NT2/D1 (cell line): ENCODE results near the gene PCBP2.
"Not testable (repeated sequence)": the region's sequence is repeated elsewhere in the genome, so short reads cannot be mapped to it uniquely, and the experiment has no call there.

Experiments used
- DNase-seq: peaks from one replicate; pipeline ENCODE4 v3.0.0-alpha.2; 2011; ENCODE audit warnings: low read depth, low spot score
- H3K27me3 ChIP-seq: 2 replicates; pipeline ENCODE4 v1.6.0; 2011; ENCODE audit warnings: mild to moderate bottlenecking; ENCODE audit not compliant: insufficient read length, insufficient read depth
- H3K36me3 ChIP-seq: 2 replicates; pipeline ENCODE4 v1.6.1; 2011; ENCODE audit warnings: mild to moderate bottlenecking, low read length, mixed read lengths; ENCODE audit not compliant: insufficient read depth, insufficient read length
- H3K4me1 ChIP-seq: 2 replicates; pipeline ENCODE4 v1.5.1; 2011; ENCODE audit not compliant: insufficient read depth, insufficient read length
- H3K4me3 ChIP-seq: 2 replicates; pipeline ENCODE4 v1.5.1; 2011; ENCODE audit warnings: low read depth; ENCODE audit not compliant: insufficient read length
- H3K9ac ChIP-seq: 2 replicates; pipeline ENCODE4 v1.6.0; 2011; ENCODE audit warnings: low read depth; ENCODE audit not compliant: insufficient read length
- H3K9me3 ChIP-seq: 2 replicates; pipeline ENCODE4 v1.5.1; 2011; ENCODE audit warnings: mild to moderate bottlenecking, low read length; ENCODE audit not compliant: insufficient read depth
- SUZ12 ChIP-seq: IDR thresholded peaks from 2 replicates; pipeline ENCODE4 v1.6.1; 2011; ENCODE audit not compliant: insufficient read length, insufficient read depth; ENCODE audit errors: extremely low read depth
- YY1 ChIP-seq: IDR thresholded peaks from 2 replicates; pipeline ENCODE4 v1.6.1; 2011; ENCODE audit not compliant: insufficient read length, insufficient read depth
- ZNF274 ChIP-seq: IDR thresholded peaks from 2 replicates; pipeline ENCODE4 v1.6.1; 2011; ENCODE audit warnings: mild to moderate bottlenecking, low read depth, low read length

The PCBP2 gene

GRCh38 chr12:53478865-53479264 lies 27.0 kb downstream of the PCBP2 start:
- H3K36me3 ChIP-seq = peaks cover 95% of the 10 kb centered on the region
- no peak overlapping the region for H3K9ac ChIP-seq
- H3K9me3 ChIP-seq = no peaks in the 10 kb centered on the region
- no peaks in the 10 kb centered on the region for H3K27me3 ChIP-seq
- H3K4me1 ChIP-seq = peaks cover 3% of the 10 kb centered on the region
- no peak for DNase-seq
- no peak overlapping the region for H3K4me3 ChIP-seq
- no peak for TF ChIP-seq ZNF274
- no peak for TF ChIP-seq YY1
- no peak for TF ChIP-seq SUZ12

- H3K4me1 ChIP-seq = peaks cover 3% of the 10 kb centered on the region
- H3K9ac ChIP-seq = no peak overlapping the region
- no peaks in the 10 kb centered on the region for H3K27me3 ChIP-seq
- no peak for DNase-seq
- TF ChIP-seq ZNF274 (no peak), YY1 (no peak), SUZ12 (no peak)
- H3K36me3 ChIP-seq = peaks cover 94% of the 10 kb centered on the region
- H3K4me3 ChIP-seq = no peak overlapping the region
- no peaks in the 10 kb centered on the region for H3K9me3 ChIP-seq
These were observed 27.4 kb downstream of the PCBP2 start for GRCh38 chr12:53479331-53479730.

GRCh38 chr12:53480491-53481442 lies 28.9 kb downstream of the PCBP2 start:
- peaks cover 91% of the 10 kb centered on the region for H3K36me3 ChIP-seq
- no peak for DNase-seq
- peaks cover 3% of the 10 kb centered on the region for H3K4me1 ChIP-seq
- H3K4me3 ChIP-seq = no peak overlapping the region
- no peaks in the 10 kb centered on the region for H3K9me3 ChIP-seq
- TF ChIP-seq YY1 = no peak
- H3K27me3 ChIP-seq = no peaks in the 10 kb centered on the region
- no peak overlapping the region for H3K9ac ChIP-seq

GRCh38 chr12:53481458-53481857 lies 29.6 kb downstream of the PCBP2 start:
- H3K36me3 ChIP-seq = peaks cover 91% of the 10 kb centered on the region

GRCh38 chr12:53481939-53482586 lies 30.2 kb downstream of the PCBP2 start:
- Histone ChIP-seq H3K4me1 (peaks cover 3% of the 10 kb centered on the region), H3K9ac (no peak overlapping the region), H3K4me3 (no peak overlapping the region), H3K36me3 (peaks cover 91% of the 10 kb centered on the region), H3K27me3 (no peaks in the 10 kb centered on the region), H3K9me3 (no peaks in the 10 kb centered on the region)
- DNase-seq = no peak
- TF ChIP-seq SUZ12 = no peak
- TF ChIP-seq ZNF274 = no peak
- TF ChIP-seq YY1 = no peak

More at GRCh38 chr12:53481458-53481857, 29.6 kb downstream of the PCBP2 start:
- H3K9ac ChIP-seq, H3K4me3 ChIP-seq, H3K9me3 ChIP-seq, DNase-seq, H3K27me3 ChIP-seq, H3K4me1 ChIP-seq: not testable (repeated sequence)

GRCh38 chr12:53482626-53483168 lies 30.8 kb downstream of the PCBP2 start:
- Histone ChIP-seq H3K27me3 (no peaks in the 10 kb centered on the region), H3K4me1 (peaks cover 3% of the 10 kb centered on the region), H3K9me3 (no peaks in the 10 kb centered on the region), H3K9ac (no peak overlapping the region), H3K4me3 (no peak overlapping the region), H3K36me3 (peaks cover 93% of the 10 kb centered on the region)
- no peak for DNase-seq
- TF ChIP-seq ZNF274 = no peak
- no peak for TF ChIP-seq YY1

GRCh38 chr12:53483225-53483978 lies 31.5 kb downstream of the PCBP2 start:
- H3K4me1 ChIP-seq = peaks cover 3% of the 10 kb centered on the region
- DNase-seq = no peak
- H3K27me3 ChIP-seq = no peaks in the 10 kb centered on the region
- H3K4me3 ChIP-seq = no peak overlapping the region
- no peak overlapping the region for H3K9ac ChIP-seq
- peaks cover 91% of the 10 kb centered on the region for H3K36me3 ChIP-seq
- H3K9me3 ChIP-seq = no peaks in the 10 kb centered on the region
- TF ChIP-seq SUZ12 (no peak), YY1 (no peak), ZNF274 (no peak)
